Caco-2 (cell line): ENCODE results near the gene CERS6. TPM values are rescaled to one million over a fixed set of nuclear protein-coding genes. Genes with fewer than 3 reads are reported as not detected.

ENCODE experiments used
- BruUV-seq: library from RNA; stranded (reverse); fragments of 400-500 nt; replicated peaks from 2 replicates; lab custom pipeline; 2021; lab: Mats Ljungman, UMichigan
- CTCF ChIA-PET: fragments of 300-600 bp; sonication (Branson Sonifier 250); formaldehyde crosslinking; loops from one replicate; lab custom pipeline; 2022; ENCODE audit warnings: antibody characterized with exemption; lab: Charles Lee
- POLR2A ChIA-PET: fragments of 300-600 bp; sonication (Branson Sonifier 250); formaldehyde crosslinking; loops from one replicate; lab custom pipeline; 2022; ENCODE audit warnings: antibody characterized with exemption; lab: Charles Lee
- DNase-seq, 2 experiments: peaks; one replicate each; pipeline versions ENCODE4 v3.0.0 to v3.0.0-alpha.2; 2020 to 2022
- H3K27me3 ChIP-seq: replicated peaks from 2 replicates; pipeline ENCODE4 v1.6.0; 2011; ENCODE audit warnings: low read length; ENCODE audit not compliant: control insufficient read depth, insufficient read depth
- H3K36me3 ChIP-seq: 2 replicates; pipeline ENCODE4 v1.5.1; 2011; ENCODE audit warnings: low read length; ENCODE audit not compliant: control insufficient read depth, insufficient read depth
- H3K4me1 ChIP-seq: fragments of 250-450 bp; sonication (Bioruptor Pico); 2 replicates; pipeline ENCODE4 v1.5.1; 2020; ENCODE audit warnings: mild to moderate bottlenecking
- H3K4me3 ChIP-seq: 2 replicates; pipeline ENCODE4 v1.5.1; 2011; ENCODE audit warnings: low read depth, mild to moderate bottlenecking, control low read depth, low read length
- H3K9me3 ChIP-seq: fragments of 250-450 bp; sonication (Bioruptor Pico); 2 replicates; pipeline ENCODE4 v1.5.1; 2020; ENCODE audit warnings: mild to moderate bottlenecking, moderate library complexity
- H3K27ac Mint-ChIP-seq: one replicate; pipeline ENCODE4 v1.8.0; 2022; ENCODE audit warnings: mixed read lengths; ENCODE audit not compliant: unreplicated experiment
- H3K27me3 Mint-ChIP-seq: one replicate; pipeline ENCODE4 v1.8.0; 2022; ENCODE audit warnings: mixed read lengths; ENCODE audit not compliant: insufficient read depth, unreplicated experiment
- H3K36me3 Mint-ChIP-seq: one replicate; pipeline ENCODE4 v1.8.0; 2022; ENCODE audit warnings: mild to moderate bottlenecking, mixed read lengths; ENCODE audit not compliant: insufficient read depth, unreplicated experiment
- H3K4me1 Mint-ChIP-seq: one replicate; pipeline ENCODE4 v1.8.0; 2022; ENCODE audit warnings: low read depth, mixed read lengths; ENCODE audit not compliant: unreplicated experiment
- H3K4me3 Mint-ChIP-seq: one replicate; pipeline ENCODE4 v1.8.0; 2022; ENCODE audit warnings: mild to moderate bottlenecking, moderate library complexity, mixed read lengths; ENCODE audit not compliant: unreplicated experiment
- H3K9me3 Mint-ChIP-seq: one replicate; pipeline ENCODE4 v1.8.0; 2022; ENCODE audit warnings: mixed read lengths; ENCODE audit not compliant: unreplicated experiment
- intact Hi-C: fragments of 100-400 bp; cut with micrococcal nuclease; formaldehyde crosslinking; loops from one replicate; pipeline ENCODE4 v1.10.0; 2022; ENCODE audit not compliant: unreplicated experiment
- total RNA-seq: library from RNA; stranded (reverse); gene quantifications from 2 replicates; pipeline ENCODE4 v1.2.3, GENCODE V29; 2022
- TF ChIP-seq, protein P1 (sequence below), 2 experiments: fragments of 200-600 bp in 1 of 2; IDR thresholded peaks; 1 replicate in 1 of 2; 2 replicates in 1 of 2; pipeline versions ENCODE4 v1.5.1 to v1.8.0; 2011 to 2022; ENCODE audit warnings: antibody characterized with exemption in 1 of 2, control low read depth in 1 of 2, inconsistent platforms in 1 of 2, low read depth in 1 of 2, low read length in 1 of 2, mild to moderate bottlenecking in 1 of 2, moderate library complexity in 1 of 2; ENCODE audit not compliant: insufficient read depth in 1 of 2, severe bottlenecking in 1 of 2, unreplicated experiment in 1 of 2

The CERS6 gene
- total RNA-seq, 1 experiment from 2014 or later: 32.7 TPM

- H3K27me3 Mint-ChIP-seq: no peaks in the 10 kb centered on the region
- H3K4me1 Mint-ChIP-seq: peaks cover 8% of the 10 kb centered on the region
- H3K27me3 ChIP-seq: no peaks in the 10 kb centered on the region
- no peak overlapping the region for H3K27ac Mint-ChIP-seq
- intact Hi-C loops: no loop called here
- H3K4me3 ChIP-seq: no peak overlapping the region
- BruUV-seq: no TSS peak
- CTCF ChIA-PET: no interaction called here
- TF ChIP-seq, protein P1, sequence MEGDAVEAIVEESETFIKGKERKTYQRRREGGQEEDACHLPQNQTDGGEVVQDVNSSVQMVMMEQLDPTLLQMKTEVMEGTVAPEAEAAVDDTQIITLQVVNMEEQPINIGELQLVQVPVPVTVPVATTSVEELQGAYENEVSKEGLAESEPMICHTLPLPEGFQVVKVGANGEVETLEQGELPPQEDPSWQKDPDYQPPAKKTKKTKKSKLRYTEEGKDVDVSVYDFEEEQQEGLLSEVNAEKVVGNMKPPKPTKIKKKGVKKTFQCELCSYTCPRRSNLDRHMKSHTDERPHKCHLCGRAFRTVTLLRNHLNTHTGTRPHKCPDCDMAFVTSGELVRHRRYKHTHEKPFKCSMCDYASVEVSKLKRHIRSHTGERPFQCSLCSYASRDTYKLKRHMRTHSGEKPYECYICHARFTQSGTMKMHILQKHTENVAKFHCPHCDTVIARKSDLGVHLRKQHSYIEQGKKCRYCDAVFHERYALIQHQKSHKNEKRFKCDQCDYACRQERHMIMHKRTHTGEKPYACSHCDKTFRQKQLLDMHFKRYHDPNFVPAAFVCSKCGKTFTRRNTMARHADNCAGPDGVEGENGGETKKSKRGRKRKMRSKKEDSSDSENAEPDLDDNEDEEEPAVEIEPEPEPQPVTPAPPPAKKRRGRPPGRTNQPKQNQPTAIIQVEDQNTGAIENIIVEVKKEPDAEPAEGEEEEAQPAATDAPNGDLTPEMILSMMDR (IDR thresholded peaks at IDR 0.05; ENCODE audit: insufficient read depth in 1 of 2, low read depth in 1 of 2, low read length in 1 of 2, severe bottlenecking in 1 of 2, unreplicated experiment in 1 of 2): no peak
- peaks cover 5% of the 10 kb centered on the region for H3K36me3 Mint-ChIP-seq
- no peak overlapping the region for H3K4me3 Mint-ChIP-seq
- peaks cover 2% of the 10 kb centered on the region for H3K36me3 ChIP-seq
- POLR2A ChIA-PET: no interaction called here
- H3K9me3 Mint-ChIP-seq: no peaks in the 10 kb centered on the region
- no peaks in the 10 kb centered on the region for H3K9me3 ChIP-seq
- no peak for DNase-seq
- 0 out of 2 replicates have a peak, but pooled peaks cover 4% of the 10 kb centered on the region for H3K4me1 ChIP-seq
Measured at GRCh38 chr2:168751104-168751740, 295.1 kb downstream of the CERS6 start.

GRCh38 chr2:168752361-168752760 lies 296.3 kb downstream of the CERS6 start:
- Histone ChIP-seq H3K36me3 (peaks cover 2% of the 10 kb centered on the region), H3K27me3 (no peaks in the 10 kb centered on the region), H3K9me3 (no peaks in the 10 kb centered on the region), H3K4me3 (no peak overlapping the region), H3K4me1 (0 out of 2 replicates have a peak, but pooled peaks cover 4% of the 10 kb centered on the region)
- TF ChIP-seq, protein P1 (IDR thresholded peaks at IDR 0.05; ENCODE audit: insufficient read depth in 1 of 2, low read depth in 1 of 2, low read length in 1 of 2, severe bottlenecking in 1 of 2, unreplicated experiment in 1 of 2): no peak
- Mint-ChIP-seq H3K4me3 (no peak overlapping the region), H3K4me1 (peaks cover 8% of the 10 kb centered on the region), H3K27ac (no peak overlapping the region), H3K9me3 (no peaks in the 10 kb centered on the region), H3K36me3 (peaks cover 5% of the 10 kb centered on the region), H3K27me3 (no peaks in the 10 kb centered on the region)
- POLR2A ChIA-PET: no interaction called here
- BruUV-seq: no TSS peak
- CTCF ChIA-PET: no interaction called here
- intact Hi-C loops: no loop called here
- no peak for DNase-seq

- no peaks in the 10 kb centered on the region for H3K27me3 ChIP-seq
- BruUV-seq: no TSS peak
- intact Hi-C loops: no loop called here
- Mint-ChIP-seq H3K27ac (no peak overlapping the region), H3K36me3 (peaks cover 5% of the 10 kb centered on the region), H3K4me3 (no peak overlapping the region), H3K9me3 (no peaks in the 10 kb centered on the region), H3K4me1 (peaks cover 8% of the 10 kb centered on the region), H3K27me3 (no peaks in the 10 kb centered on the region)
- no peaks in the 10 kb centered on the region for H3K9me3 ChIP-seq
- H3K4me3 ChIP-seq: no peak overlapping the region
- ChIA-PET CTCF (no interaction called here), POLR2A (no interaction called here)
- peaks cover 2% of the 10 kb centered on the region for H3K36me3 ChIP-seq
- 0 out of 2 replicates have a peak, but pooled peaks cover 4% of the 10 kb centered on the region for H3K4me1 ChIP-seq
- TF ChIP-seq, protein P1 (IDR thresholded peaks at IDR 0.05; ENCODE audit: insufficient read depth in 1 of 2, low read depth in 1 of 2, low read length in 1 of 2, severe bottlenecking in 1 of 2, unreplicated experiment in 1 of 2): no peak
- no peak for DNase-seq
Measured at GRCh38 chr2:168753765-168754329, 297.8 kb downstream of the CERS6 start.
